Smooth muscle cell (in vitro differentiated cells): ENCODE results near the gene BRPF3. TPM values are rescaled to one million over a fixed set of nuclear protein-coding genes. Genes with fewer than 3 reads are reported as not detected.
A peak's percentile ranks its signal among the peaks of the same experiment; 100 is the strongest.

Experiments used
- DNase-seq: peaks from one replicate; lab custom pipeline; 2025; ENCODE audit not compliant: unreplicated experiment; lab: John Stamatoyannopoulos, UW
- H2AFZ ChIP-seq: fragments of 200-600 bp; sonication (generic); 2 replicates; pipeline ENCODE4 v1.6.0; 2016; ENCODE audit warnings: antibody characterized with exemption, low read depth, mild to moderate bottlenecking
- H3F3A ChIP-seq: fragments of 200-600 bp; sonication (generic); 2 replicates; pipeline ENCODE4 v1.6.0; 2017; ENCODE audit warnings: antibody characterized with exemption, low read depth
- H3K27ac ChIP-seq: fragments of 200-600 bp; sonication (generic); 2 replicates; pipeline ENCODE4 v1.5.1; 2016; ENCODE audit warnings: low read depth, mild to moderate bottlenecking
- H3K27me3 ChIP-seq: fragments of 200-600 bp; sonication (generic); 2 replicates; pipeline ENCODE4 v1.6.1; 2016; ENCODE audit warnings: low read depth, mild to moderate bottlenecking
- H3K36me3 ChIP-seq: fragments of 200-600 bp; sonication (generic); 2 replicates; pipeline ENCODE4 v1.5.1; 2016; ENCODE audit warnings: low read depth
- H3K4me1 ChIP-seq: fragments of 200-600 bp; sonication (generic); 2 replicates; pipeline ENCODE4 v1.5.1; 2016; ENCODE audit warnings: low read depth
- H3K4me2 ChIP-seq: fragments of 200-600 bp; sonication (generic); 2 replicates; pipeline ENCODE4 v1.6.0; 2016; ENCODE audit warnings: mild to moderate bottlenecking
- H3K4me3 ChIP-seq: fragments of 200-600 bp; sonication (generic); 2 replicates; pipeline ENCODE4 v1.5.1; 2016; ENCODE audit warnings: mild to moderate bottlenecking
- H3K79me2 ChIP-seq: fragments of 200-600 bp; sonication (generic); 2 replicates; pipeline ENCODE4 v1.6.0; 2016; ENCODE audit warnings: low read depth, mild to moderate bottlenecking
- H3K9ac ChIP-seq: fragments of 200-600 bp; sonication (generic); 2 replicates; pipeline ENCODE4 v1.6.0; 2016; ENCODE audit warnings: low read depth
- H3K9me3 ChIP-seq: fragments of 200-600 bp; sonication (generic); replicated peaks from 2 replicates; pipeline ENCODE4 v1.5.1; 2016; ENCODE audit warnings: low read depth
- H4K20me1 ChIP-seq: fragments of 200-600 bp; sonication (generic); 2 replicates; pipeline ENCODE4 v1.6.0; 2016; ENCODE audit warnings: low read depth
- WGBS: methylation state at CpG from one replicate; pipeline ENCODE4 v1.1.7; 2016; ENCODE audit warnings: low lambda C conversion rate; 5-methylcytosine and 5-hydroxymethylcytosine counted together
- polyA plus RNA-seq: library from polyadenylated mRNA; unstranded; fragments of >200 nt; fragmentation: Nextera tagmentation; extraction: Ambion mirVana; gene quantifications from 2 replicates; pipeline ENCODE4 v1.2.1, GENCODE V29; 2016
- total RNA-seq: library from RNA; depleted of rRNA; stranded (reverse); fragments of >200 nt; gene quantifications from 2 replicates; pipeline ENCODE4 v1.2.3, GENCODE V29; 2014
- TF ChIP-seq, protein P1 (sequence below): fragments of 200-600 bp; sonication (generic); IDR thresholded peaks from 2 replicates; pipeline ENCODE4 v1.5.1; 2017; ENCODE audit warnings: borderline replicate concordance, mild to moderate bottlenecking, antibody characterized with exemption; ENCODE audit not compliant: insufficient read depth, poor library complexity, severe bottlenecking

The BRPF3 gene
- total and polyA plus RNA-seq, 2 experiments from 2014 or later, result 8.9 to 20.0 TPM

GRCh38 chr6:36221674-36222073 is 25.1 kb downstream of the BRPF3 start:
- H3K9me3 ChIP-seq, result no peaks in the 10 kb centered on the region
- H4K20me1 ChIP-seq, result peaks cover 68% of the 10 kb centered on the region
- no peak overlapping the region for H3K4me3 ChIP-seq
- WGBS, result 96% methylated on average over 2 of the region's 2 CpGs
- no peak overlapping the region for H3K9ac ChIP-seq
- H3K4me2 ChIP-seq, result no peak overlapping the region
- H2AFZ ChIP-seq, result no peak overlapping the region
- peaks cover 5% of the 10 kb centered on the region for H3K79me2 ChIP-seq
- H3K36me3 ChIP-seq, result peaks cover 29% of the 10 kb centered on the region
- H3F3A ChIP-seq, result no peaks in the 10 kb centered on the region
- TF ChIP-seq, protein P1, sequence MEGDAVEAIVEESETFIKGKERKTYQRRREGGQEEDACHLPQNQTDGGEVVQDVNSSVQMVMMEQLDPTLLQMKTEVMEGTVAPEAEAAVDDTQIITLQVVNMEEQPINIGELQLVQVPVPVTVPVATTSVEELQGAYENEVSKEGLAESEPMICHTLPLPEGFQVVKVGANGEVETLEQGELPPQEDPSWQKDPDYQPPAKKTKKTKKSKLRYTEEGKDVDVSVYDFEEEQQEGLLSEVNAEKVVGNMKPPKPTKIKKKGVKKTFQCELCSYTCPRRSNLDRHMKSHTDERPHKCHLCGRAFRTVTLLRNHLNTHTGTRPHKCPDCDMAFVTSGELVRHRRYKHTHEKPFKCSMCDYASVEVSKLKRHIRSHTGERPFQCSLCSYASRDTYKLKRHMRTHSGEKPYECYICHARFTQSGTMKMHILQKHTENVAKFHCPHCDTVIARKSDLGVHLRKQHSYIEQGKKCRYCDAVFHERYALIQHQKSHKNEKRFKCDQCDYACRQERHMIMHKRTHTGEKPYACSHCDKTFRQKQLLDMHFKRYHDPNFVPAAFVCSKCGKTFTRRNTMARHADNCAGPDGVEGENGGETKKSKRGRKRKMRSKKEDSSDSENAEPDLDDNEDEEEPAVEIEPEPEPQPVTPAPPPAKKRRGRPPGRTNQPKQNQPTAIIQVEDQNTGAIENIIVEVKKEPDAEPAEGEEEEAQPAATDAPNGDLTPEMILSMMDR, result no peak
- no peaks in the 10 kb centered on the region for H3K4me1 ChIP-seq
- no peak for DNase-seq
- no peaks in the 10 kb centered on the region for H3K27me3 ChIP-seq
- no peak overlapping the region for H3K27ac ChIP-seq

DNA sequence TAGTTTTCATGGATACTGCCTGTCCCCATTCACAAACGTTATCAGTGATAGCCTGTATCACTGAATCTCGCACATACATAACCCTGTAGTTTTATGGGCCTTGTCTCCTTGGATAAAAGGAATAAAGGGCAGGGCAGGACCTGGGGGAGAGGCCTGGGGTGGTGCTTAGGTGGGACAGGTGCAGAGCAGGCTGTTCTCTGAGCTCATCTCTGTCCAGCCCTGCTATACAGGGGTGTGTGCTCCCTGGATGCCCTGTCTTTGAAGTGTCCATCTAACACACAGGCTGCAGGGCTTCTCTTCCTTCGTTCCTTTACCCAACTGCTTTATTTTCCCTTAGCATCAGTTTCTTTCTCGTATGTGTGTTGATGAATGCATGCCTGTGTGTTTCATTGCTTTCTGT is 26.4 kb downstream of the BRPF3 start:
- peaks cover 57% of the 10 kb centered on the region for H4K20me1 ChIP-seq
- no peaks in the 10 kb centered on the region for H3K9me3 ChIP-seq
- H3K27me3 ChIP-seq, result no peaks in the 10 kb centered on the region
- no peak overlapping the region for H3K27ac ChIP-seq
- H3F3A ChIP-seq, result no peaks in the 10 kb centered on the region
- H3K4me2 ChIP-seq, result no peak overlapping the region
- TF ChIP-seq, protein P1, result no peak
- H3K79me2 ChIP-seq, result peaks cover 5% of the 10 kb centered on the region
- DNase-seq, result no peak
- H3K36me3 ChIP-seq, result peaks cover 31% of the 10 kb centered on the region
- WGBS, result 94% methylated on average over 4 of the region's 4 CpGs
- no peaks in the 10 kb centered on the region for H3K4me1 ChIP-seq
- no peak overlapping the region for H3K4me3 ChIP-seq
- H3K9ac ChIP-seq, result no peak overlapping the region
- H2AFZ ChIP-seq, result no peak overlapping the region

GRCh38 chr6:36223706-36224105 is 27.2 kb downstream of the BRPF3 start:
- H3K36me3 ChIP-seq, result peaks cover 31% of the 10 kb centered on the region
- no peak overlapping the region for H3K4me3 ChIP-seq
- no peaks in the 10 kb centered on the region for H3K9me3 ChIP-seq
- H3K27me3 ChIP-seq, result no peaks in the 10 kb centered on the region
- no peaks in the 10 kb centered on the region for H3F3A ChIP-seq
- H3K79me2 ChIP-seq, result peaks cover 5% of the 10 kb centered on the region
- no peak overlapping the region for H2AFZ ChIP-seq
- no peak for DNase-seq
- H3K27ac ChIP-seq, result no peak overlapping the region
- no peaks in the 10 kb centered on the region for H3K4me1 ChIP-seq
- H3K4me2 ChIP-seq, result no peak overlapping the region
- H3K9ac ChIP-seq, result no peak overlapping the region
- TF ChIP-seq, protein P1, result no peak
- WGBS, result 100% methylated on average over 1 of the region's 1 CpG
- peaks cover 56% of the 10 kb centered on the region for H4K20me1 ChIP-seq

- H3K36me3 ChIP-seq, result peaks cover 31% of the 10 kb centered on the region
- H3K79me2 ChIP-seq, result peaks cover 5% of the 10 kb centered on the region
- H2AFZ ChIP-seq, result no peak overlapping the region
- H3K27ac ChIP-seq, result no peak overlapping the region
- TF ChIP-seq, protein P1, result no peak
- H3K9ac ChIP-seq, result no peak overlapping the region
- DNase-seq, result no peak
- H4K20me1 ChIP-seq, result peaks cover 47% of the 10 kb centered on the region
- 43% methylated on average over 5 of the region's 5 CpGs for WGBS
- peak overlapping the region; percentile 17 for H3K4me2 ChIP-seq
- H3K27me3 ChIP-seq, result no peaks in the 10 kb centered on the region
- no peaks in the 10 kb centered on the region for H3K4me1 ChIP-seq
- no peaks in the 10 kb centered on the region for H3F3A ChIP-seq
- no peak overlapping the region for H3K4me3 ChIP-seq
- H3K9me3 ChIP-seq, result no peaks in the 10 kb centered on the region
Observed at GRCh38 chr6:36224918-36225461, 28.4 kb downstream of the BRPF3 start.
